Stimulated activated CD4-positive, alpha-beta T cell treated with anti-CD3 and anti-CD28 coated beads, Interleukin-4, amount 100 ng/mL, for 48 hours (primary cell): ENCODE measurements around the gene HAUS2.

ENCODE experiments used
- DNase-seq, 2 donors: peaks; one replicate each; pipeline ENCODE4 v3.0.0-alpha.2; 2020; ENCODE audit warnings: low read depth in 2 of 2

The HAUS2 gene

DNA sequence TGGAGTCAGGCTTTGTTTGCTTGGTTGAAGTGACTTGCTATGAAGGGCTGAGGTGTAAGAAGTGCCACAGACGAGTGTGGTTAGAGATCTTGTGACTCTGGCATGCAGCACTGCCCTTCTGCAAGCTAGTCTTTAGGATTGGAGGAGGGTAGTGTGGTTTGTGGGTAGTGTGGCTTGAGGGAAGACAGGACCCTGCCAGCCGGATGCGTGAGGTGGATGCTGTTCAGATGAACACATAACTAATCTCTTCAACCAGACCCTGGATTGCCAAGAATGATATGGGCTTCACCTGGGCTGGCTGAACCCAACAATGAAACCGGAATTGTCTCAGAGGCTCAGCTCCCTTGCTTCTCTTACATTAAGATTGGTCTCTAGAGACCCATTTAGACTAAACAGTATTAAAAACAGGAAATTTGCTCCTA lies 59.5 kb downstream of the HAUS2 start:
- DNase-seq, result peak; percentile 3 to 19

- no peak for DNase-seq
Observed at GRCh38 chr15:42608752-42609488, 60.3 kb downstream of the HAUS2 start.

- no peak for DNase-seq
Observed at GRCh38 chr15:42611532-42611931, 62.9 kb downstream of the HAUS2 start.

DNA sequence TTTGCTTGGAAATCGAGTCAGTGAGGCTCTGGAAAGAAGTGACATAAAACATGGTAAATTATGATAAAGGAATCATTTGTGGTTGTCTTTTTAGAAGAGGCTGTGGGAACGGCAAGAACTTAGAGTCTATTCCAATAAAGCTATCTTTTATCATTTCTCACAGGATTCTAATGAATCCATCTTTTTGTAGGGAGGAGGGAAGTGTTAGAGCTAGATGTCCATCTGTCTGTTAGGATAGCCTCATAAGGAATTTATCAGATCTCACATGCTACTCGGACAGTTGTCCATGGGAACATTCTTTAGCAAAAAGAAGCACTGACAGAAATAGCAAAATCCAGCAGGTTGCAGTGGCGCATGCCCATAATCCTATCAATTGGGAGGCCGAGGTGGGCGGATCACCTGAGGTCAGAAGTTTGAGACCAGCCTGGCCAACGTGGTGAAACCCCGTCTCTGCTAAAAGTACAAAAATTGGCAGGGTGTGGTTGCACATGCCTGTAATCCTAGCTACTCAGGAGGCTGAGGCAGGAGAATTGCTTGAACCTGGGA lies 63.8 kb downstream of the HAUS2 start:
- DNase-seq, result no peak

DNA sequence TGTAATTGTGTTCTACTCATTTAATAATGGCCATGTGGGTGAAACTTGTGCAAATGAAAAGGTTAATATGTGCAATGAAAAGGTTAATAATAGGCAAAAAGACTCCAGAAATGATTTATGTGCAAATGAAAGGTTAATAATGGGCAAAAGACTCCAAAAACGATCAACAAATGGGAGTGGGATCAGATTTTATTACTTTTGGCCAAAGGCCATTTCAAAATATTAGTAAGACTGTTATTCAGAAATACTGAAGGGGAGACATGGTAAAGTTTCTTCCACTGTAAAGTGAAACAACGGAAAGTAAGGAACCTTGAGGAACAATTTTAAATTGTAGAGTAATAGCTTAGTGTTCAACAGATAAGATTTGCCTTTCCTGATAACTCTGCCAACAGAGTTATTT lies 67.5 kb downstream of the HAUS2 start:
- DNase-seq, result no peak
